ENCODE results near the gene C20orf96. TPM values are rescaled to one million over a fixed set of nuclear protein-coding genes. Genes with fewer than 3 reads are reported as not detected.

C20orf96 gene
- total and polyA plus RNA-seq, 2 donors (not counting 3 experiments of a cell fraction or from before 2014, with no cell fraction given) = 17.0 to 17.2 TPM

DNA sequence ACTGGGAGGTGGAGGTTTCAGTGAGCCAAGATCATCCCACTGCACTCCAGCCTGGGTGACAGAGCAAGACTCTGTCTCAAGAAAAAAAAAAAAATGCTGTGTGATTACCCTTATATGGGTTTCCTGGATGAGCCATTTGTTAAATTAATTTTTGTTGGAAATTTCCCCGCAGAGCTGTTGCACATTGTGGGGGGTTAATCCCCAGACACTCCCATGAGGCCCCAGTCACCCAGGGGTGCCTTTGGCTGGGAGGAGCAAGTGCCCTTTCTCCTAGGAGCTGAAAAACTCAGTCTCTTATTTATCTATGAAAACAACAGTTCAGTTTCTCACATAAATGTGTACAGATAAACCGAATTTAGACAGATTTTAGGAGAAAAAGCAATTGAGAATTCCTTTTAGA is 37.7 kb downstream of the C20orf96 start:
- FAIRE-seq = no peak
- Histone ChIP-seq H3K4me2 (ENCODE audit: insufficient read depth, low read length) (no peak overlapping the region), H3K4me1 (ENCODE audit: control insufficient read depth, extremely low read depth, insufficient read depth, low read length) (no peaks in the 10 kb centered on the region), H3K4me3 (replicated peaks in 1 of 3; ENCODE audit: insufficient read depth in 1 of 3, low read depth in 1 of 3, low read length in 3 of 3) (no peak overlapping the region), H2AFZ (ENCODE audit: low read depth, low read length) (no peak overlapping the region), H3K9ac (replicated peaks; ENCODE audit: extremely low read depth, insufficient read depth, low read length) (no peak overlapping the region), H3K79me2 (ENCODE audit: control insufficient read depth, insufficient read depth, low read length) (no peaks in the 10 kb centered on the region), H4K20me1 (replicated peaks; ENCODE audit: control insufficient read depth, extremely low read depth, insufficient read depth, low read length) (no peaks in the 10 kb centered on the region), H3K9me3 (replicated peaks; ENCODE audit: control insufficient read depth, insufficient read depth, low read length) (no peaks in the 10 kb centered on the region), H3K36me3 (ENCODE audit: control insufficient read depth in 2 of 2, extremely low read depth in 1 of 2, insufficient read depth in 2 of 2, low read length in 2 of 2) (no peaks in the 10 kb centered on the region), H3K27me3 (ENCODE audit: control insufficient read depth in 2 of 2, insufficient read depth in 2 of 2, low read length in 2 of 2) (peaks cover 5 to 18% of the 10 kb centered on the region in 2 experiments), H3K9me1 (replicated peaks; ENCODE audit: control insufficient read depth, extremely low read depth, insufficient read depth, low read length) (no peaks in the 10 kb centered on the region), H3K27ac (ENCODE audit: insufficient read depth, low read depth, low read length) (no peak overlapping the region)
- no peak for TF ChIP-seq EZH2 (IDR thresholded peaks at IDR 0.05; ENCODE audit: borderline replicate concordance, low read depth, low read length, severe bottlenecking)
- TF ChIP-seq FOS (IDR thresholded peaks at IDR 0.05; ENCODE audit: borderline replicate concordance, insufficient read depth, low read length) = no peak
- no peak for TF ChIP-seq MYC (IDR thresholded peaks at IDR 0.05; ENCODE audit: low read depth, low read length)
- no peak for TF ChIP-seq POLR2A (IDR thresholded peaks at IDR 0.05; ENCODE audit: low read depth, low read length)
- TF ChIP-seq GATA2 (IDR thresholded peaks at IDR 0.05; ENCODE audit: insufficient read depth, insufficient read length, low read depth, low read length) = no peak
- no peak for TF ChIP-seq JUN (IDR thresholded peaks at IDR 0.05; ENCODE audit: borderline replicate concordance, insufficient read depth, insufficient read length, low read depth)
- TF ChIP-seq, protein P1, sequence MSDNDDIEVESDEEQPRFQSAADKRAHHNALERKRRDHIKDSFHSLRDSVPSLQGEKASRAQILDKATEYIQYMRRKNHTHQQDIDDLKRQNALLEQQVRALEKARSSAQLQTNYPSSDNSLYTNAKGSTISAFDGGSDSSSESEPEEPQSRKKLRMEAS (IDR thresholded peaks at IDR 0.05; ENCODE audit: insufficient read depth, insufficient read length) = no peak
- TF ChIP-seq, protein P2, sequence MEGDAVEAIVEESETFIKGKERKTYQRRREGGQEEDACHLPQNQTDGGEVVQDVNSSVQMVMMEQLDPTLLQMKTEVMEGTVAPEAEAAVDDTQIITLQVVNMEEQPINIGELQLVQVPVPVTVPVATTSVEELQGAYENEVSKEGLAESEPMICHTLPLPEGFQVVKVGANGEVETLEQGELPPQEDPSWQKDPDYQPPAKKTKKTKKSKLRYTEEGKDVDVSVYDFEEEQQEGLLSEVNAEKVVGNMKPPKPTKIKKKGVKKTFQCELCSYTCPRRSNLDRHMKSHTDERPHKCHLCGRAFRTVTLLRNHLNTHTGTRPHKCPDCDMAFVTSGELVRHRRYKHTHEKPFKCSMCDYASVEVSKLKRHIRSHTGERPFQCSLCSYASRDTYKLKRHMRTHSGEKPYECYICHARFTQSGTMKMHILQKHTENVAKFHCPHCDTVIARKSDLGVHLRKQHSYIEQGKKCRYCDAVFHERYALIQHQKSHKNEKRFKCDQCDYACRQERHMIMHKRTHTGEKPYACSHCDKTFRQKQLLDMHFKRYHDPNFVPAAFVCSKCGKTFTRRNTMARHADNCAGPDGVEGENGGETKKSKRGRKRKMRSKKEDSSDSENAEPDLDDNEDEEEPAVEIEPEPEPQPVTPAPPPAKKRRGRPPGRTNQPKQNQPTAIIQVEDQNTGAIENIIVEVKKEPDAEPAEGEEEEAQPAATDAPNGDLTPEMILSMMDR (IDR thresholded peaks at IDR 0.05; ENCODE audit: extremely low read depth in 1 of 2, insufficient read depth in 1 of 2, low read depth in 1 of 2, low read length in 2 of 2) = no peak
- ChIA-PET POLR2A (no interaction called here), CTCF (no interaction called here)
- dilution Hi-C loops (cut with MboI; ENCODE audit: extremely low pct_ligation_motif_present, low sequenced_read_pairs) (no loop called here), intact Hi-C loops (cut with micrococcal nuclease) (no loop called here)
- no peak for DNase-seq (ENCODE audit: low read depth, low spot score)
- BruUV-seq (replicated peaks) = no TSS peak
